IMR-90 (cell line): ENCODE results near the gene CD9. TPM values are rescaled to one million over a fixed set of nuclear protein-coding genes. Genes with fewer than 3 reads are reported as not detected.

Experiments
- ATAC-seq: fragments of 200-7000 bp; cut with Tn5 transposase; 2 replicates; pipeline ENCODE4 v1.9.1; 2020; ENCODE audit warnings: low read depth, mild to moderate bottlenecking, moderate library complexity
- BruUV-seq: library from RNA; stranded (reverse); fragments of 400-500 nt; replicated peaks from 2 replicates; lab custom pipeline; 2021; lab: Mats Ljungman, UMichigan
- CTCF ChIA-PET: fragments of 300-600 bp; formaldehyde crosslinking; extraction: SDS; loops from one replicate; lab custom pipeline; 2021; ENCODE audit warnings: antibody characterized with exemption; lab: Yijun Ruan, JAX
- POLR2A ChIA-PET: fragments of 300-600 bp; sonication (Branson Sonifier 250); formaldehyde crosslinking; loops from one replicate; lab custom pipeline; 2022; ENCODE audit warnings: antibody characterized with exemption; ENCODE audit not compliant: unreplicated experiment; lab: Charles Lee
- DNase-seq: peaks from one replicate; pipeline ENCODE4 v3.0.0; 2013
- H2AFZ ChIP-seq: replicated peaks from 2 replicates; pipeline ENCODE3; 2013; ENCODE audit warnings: low read length, mild to moderate bottlenecking; ENCODE audit not compliant: poor library complexity
- H2AK5ac ChIP-seq: 2 replicates; pipeline ENCODE4 v1.6.1; 2013; ENCODE audit warnings: low read depth, low read length, inconsistent platforms
- H2AK9ac ChIP-seq: replicated peaks from 2 replicates; pipeline ENCODE3; 2013; ENCODE audit warnings: mild to moderate bottlenecking, low read depth, low read length, moderate library complexity; ENCODE audit not compliant: poor library complexity
- H2BK120ac ChIP-seq: 2 replicates; pipeline ENCODE4 v1.6.1; 2013; ENCODE audit warnings: low read depth, low read length, inconsistent platforms
- H2BK15ac ChIP-seq: 3 replicates; pipeline ENCODE4 v1.6.1; 2013; ENCODE audit warnings: low read depth, low read length, inconsistent platforms
- H2BK20ac ChIP-seq: 2 replicates; pipeline ENCODE4 v1.6.1; 2013; ENCODE audit warnings: low read depth, mild to moderate bottlenecking, inconsistent platforms, low read length, moderate library complexity
- H2BK5ac ChIP-seq: 2 replicates; pipeline ENCODE4 v1.6.1; 2013; ENCODE audit warnings: mild to moderate bottlenecking, low read depth, low read length, inconsistent platforms; ENCODE audit not compliant: poor library complexity, severe bottlenecking
- H3K14ac ChIP-seq: replicated peaks from 2 replicates; pipeline ENCODE4 v1.6.1; 2013; ENCODE audit warnings: low read depth, low read length, inconsistent platforms
- H3K18ac ChIP-seq: 2 replicates; pipeline ENCODE4 v1.6.1; 2013; ENCODE audit warnings: low read depth, low read length, control low read depth
- H3K23ac ChIP-seq: 2 replicates; pipeline ENCODE4 v1.6.1; 2013; ENCODE audit warnings: low read depth, low read length, inconsistent platforms
- H3K27ac ChIP-seq: 2 replicates; pipeline ENCODE4 v1.5.1; 2013; ENCODE audit warnings: mild to moderate bottlenecking, control low read depth, low read length; ENCODE audit not compliant: insufficient read depth
- H3K27me3 ChIP-seq: 2 replicates; pipeline ENCODE4 v1.6.1; 2013; ENCODE audit warnings: low read length; ENCODE audit not compliant: control insufficient read depth, insufficient read depth
- H3K36me3 ChIP-seq: 2 replicates; pipeline ENCODE4 v1.6.1; 2013; ENCODE audit warnings: low read length, mixed read lengths; ENCODE audit not compliant: control insufficient read depth, insufficient read depth
- H3K4ac ChIP-seq: 2 replicates; pipeline ENCODE4 v1.6.1; 2013; ENCODE audit warnings: low read depth, low read length, inconsistent platforms
- H3K4me1 ChIP-seq: 2 replicates; pipeline ENCODE4 v1.6.1; 2013; ENCODE audit warnings: low read length, mixed read lengths; ENCODE audit not compliant: control insufficient read depth, insufficient read depth
- H3K4me2 ChIP-seq: 2 replicates; pipeline ENCODE4 v1.6.1; 2013; ENCODE audit warnings: low read depth, mild to moderate bottlenecking, control low read depth, low read length, moderate library complexity
- H3K4me3 ChIP-seq: 2 replicates; pipeline ENCODE4 v1.5.1; 2013; ENCODE audit warnings: low read depth, mild to moderate bottlenecking, control low read depth, low read length, moderate library complexity; ENCODE audit not compliant: insufficient read depth
- H3K56ac ChIP-seq: 2 replicates; pipeline ENCODE4 v1.6.1; 2013; ENCODE audit warnings: low read length, inconsistent platforms; ENCODE audit not compliant: insufficient read depth; ENCODE audit errors: extremely low read depth
- H3K79me1 ChIP-seq, 2 experiments: 2 replicates each; pipeline ENCODE4 v1.6.1; 2013; ENCODE audit warnings: low read length in 2 of 2, inconsistent platforms in 1 of 2, low read depth in 1 of 2
- H3K9ac ChIP-seq: 2 replicates; pipeline ENCODE4 v1.6.1; 2013; ENCODE audit warnings: low read depth, low read length, control low read depth
- H3K9me1 ChIP-seq: 2 replicates; pipeline ENCODE4 v1.6.1; 2013; ENCODE audit warnings: low read length, inconsistent platforms; ENCODE audit not compliant: insufficient read depth
- H3K9me3 ChIP-seq: 2 replicates; pipeline ENCODE4 v1.6.1; 2013; ENCODE audit warnings: low read length; ENCODE audit not compliant: control insufficient read depth, insufficient read depth
- H4K20me1 ChIP-seq: 2 replicates; pipeline ENCODE4 v1.6.1; 2013; ENCODE audit warnings: low read length, inconsistent platforms; ENCODE audit not compliant: insufficient read depth
- H4K5ac ChIP-seq: 2 replicates; pipeline ENCODE4 v1.6.1; 2013; ENCODE audit warnings: mild to moderate bottlenecking, low read depth, low read length, control low read depth
- H4K8ac ChIP-seq, 2 experiments: 2 replicates each; pipeline ENCODE4 v1.6.1; 2013; ENCODE audit warnings: low read depth in 2 of 2, low read length in 2 of 2, control low read depth in 1 of 2, inconsistent platforms in 1 of 2
- H4K91ac ChIP-seq: 2 replicates; pipeline ENCODE4 v1.6.1; 2013; ENCODE audit warnings: low read depth, low read length, inconsistent platforms; ENCODE audit not compliant: insufficient read depth
- BHLHE40 ChIP-seq: fragments of 150-350 bp; IDR thresholded peaks from 2 replicates; pipeline ENCODE4 v1.6.1; 2016; ENCODE audit warnings: mild to moderate bottlenecking, low read depth, low read length
- CHD1 ChIP-seq: IDR thresholded peaks from 2 replicates; pipeline ENCODE4 v1.6.1; 2012; ENCODE audit warnings: low read depth, low read length, improper control_type of control experiment
- FOS ChIP-seq: fragments of 150-350 bp; IDR thresholded peaks from 2 replicates; pipeline ENCODE4 v1.6.1; 2016; ENCODE audit warnings: low read depth, low read length
- MAFK ChIP-seq: IDR thresholded peaks from 2 replicates; pipeline ENCODE4 v1.6.1; 2012; ENCODE audit warnings: low read depth, low read length, improper control_type of control experiment
- MAZ ChIP-seq: IDR thresholded peaks from 2 replicates; pipeline ENCODE4 v1.6.1; 2012; ENCODE audit warnings: low read depth, mild to moderate bottlenecking, low read length, improper control_type of control experiment, moderate library complexity, borderline replicate concordance
- MXI1 ChIP-seq: IDR thresholded peaks from 2 replicates; pipeline ENCODE4 v1.6.1; 2012; ENCODE audit warnings: low read depth, mild to moderate bottlenecking, low read length, moderate library complexity, borderline replicate concordance
- NFE2L2 ChIP-seq: fragments of 150-350 bp; IDR thresholded peaks from 2 replicates; pipeline ENCODE4 v1.6.1; 2016; ENCODE audit warnings: low read depth, mild to moderate bottlenecking, low read length
- POLR2A ChIP-seq: IDR thresholded peaks from 2 replicates; pipeline ENCODE4 v1.6.1; 2012; ENCODE audit warnings: mild to moderate bottlenecking, low read depth, low read length
- RAD21 ChIP-seq: IDR thresholded peaks from 2 replicates; pipeline ENCODE4 v1.6.1; 2012; ENCODE audit warnings: low read length, improper control_type of control experiment
- RCOR1 ChIP-seq: IDR thresholded peaks from 2 replicates; pipeline ENCODE4 v1.6.1; 2012; ENCODE audit warnings: mild to moderate bottlenecking, low read length, improper control_type of control experiment; ENCODE audit not compliant: insufficient replicate concordance
- RFX5 ChIP-seq: IDR thresholded peaks from 2 replicates; pipeline ENCODE4 v1.8.0; 2012; ENCODE audit warnings: low read depth, mild to moderate bottlenecking, low read length, moderate library complexity
- SMC3 ChIP-seq: fragments of 150-350 bp; IDR thresholded peaks from 2 replicates; pipeline ENCODE4 v1.6.1; 2016; ENCODE audit warnings: low read depth, mild to moderate bottlenecking, antibody characterized with exemption, low read length, moderate library complexity
- WGBS, 2 experiments: methylation state at CpG; one replicate each; pipeline versions ENCODE4 v1.1.5 to v1.1.7; 2013; ENCODE audit warnings: missing lambda C conversion rate in 2 of 2; ENCODE audit not compliant: insufficient read length in 1 of 2; ENCODE audit errors: extremely low coverage in 2 of 2; 5-methylcytosine and 5-hydroxymethylcytosine counted together
- dilution Hi-C: fragments of 300-500 bp; cut with HindIII; formaldehyde crosslinking; loops from one replicate; pipeline ENCODE4 v1.14.3; 2018; ENCODE audit warnings: low sequenced_read_pairs; ENCODE audit not compliant: unreplicated experiment
- in situ Hi-C: fragments of 300-500 bp; cut with MboI; formaldehyde crosslinking; loops from 3 replicates; pipeline ENCODE4 v1.14.3; 2019; ENCODE audit warnings: low sequenced_read_pairs, inconsistent platforms, mixed read lengths
- intact Hi-C: fragments of 100-400 bp; cut with micrococcal nuclease; formaldehyde crosslinking; loops from 2 replicates; pipeline ENCODE4 v1.10.0; 2022
- polyA plus RNA-seq, 3 experiments: library from polyadenylated mRNA; depleted of rRNA; stranded (reverse); fragments of >200 nt; gene quantifications; 2 replicates each; pipeline ENCODE4 v1.2.3, GENCODE V29; 2012; ENCODE audit warnings: low replicate concordance in 1 of 3
- total RNA-seq: library from RNA; depleted of rRNA; stranded (reverse); fragments of >200 nt; gene quantifications from 2 replicates; pipeline ENCODE4 v1.2.3, GENCODE V29; 2012
- TF ChIP-seq, protein P1 (sequence below): fragments of 150-350 bp; IDR thresholded peaks from 2 replicates; pipeline ENCODE4 v1.6.1; 2016; ENCODE audit warnings: low read depth, mild to moderate bottlenecking, low read length, moderate library complexity, borderline replicate concordance
- TF ChIP-seq, protein P2 (sequence below): conservative IDR thresholded peaks from 2 replicates; pipeline ENCODE4 v1.5.1; 2012; ENCODE audit warnings: mild to moderate bottlenecking, low read depth, low read length, improper control_type of control experiment
- TF ChIP-seq, protein P3 (sequence below): fragments of 150-350 bp; IDR thresholded peaks from 2 replicates; pipeline ENCODE4 v1.6.1; 2017; ENCODE audit warnings: mild to moderate bottlenecking, antibody characterized with exemption, low read length, low read depth

Gene CD9
- total and polyA plus RNA-seq, 2 of the 4 experiments (the other 2 are of a cell fraction), result 48.8 to 70.9 TPM

DNA sequence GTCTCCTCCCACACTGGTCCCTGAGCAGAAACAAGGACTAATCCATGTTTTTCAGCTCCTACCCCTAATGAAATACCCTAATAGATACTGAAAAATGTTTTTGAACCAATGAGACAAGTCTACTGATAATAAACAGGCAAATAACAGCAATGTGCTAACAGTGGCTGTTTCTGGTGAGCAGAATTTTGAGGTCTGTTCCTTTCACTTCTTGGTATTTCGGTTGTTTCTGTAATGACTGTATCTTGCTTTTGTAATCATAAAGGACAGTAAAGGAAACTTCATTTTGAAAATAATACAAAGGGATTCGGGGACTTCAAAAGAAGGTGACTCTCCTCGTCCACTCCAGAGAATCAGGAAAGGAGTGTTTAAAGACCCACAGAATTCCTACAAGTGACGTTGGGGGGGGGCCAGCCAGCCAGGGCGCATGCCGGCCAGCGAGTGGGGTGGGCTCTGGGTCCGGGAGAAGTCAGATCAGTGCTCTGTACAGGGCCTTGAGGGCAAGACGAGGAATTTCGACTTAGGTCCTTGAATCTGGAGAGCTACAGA is 1.1 kb upstream of the CD9 start:
- in situ Hi-C loops, result loop anchor here (25.0 kb wide), 1 partner anchor 263 kb away; the partner anchor contains the start of genes TAPBPL and VAMP1
- no peak for TF ChIP-seq RCOR1
- no peak for TF ChIP-seq FOS
- no peak for TF ChIP-seq RAD21
- TF ChIP-seq, protein P1, sequence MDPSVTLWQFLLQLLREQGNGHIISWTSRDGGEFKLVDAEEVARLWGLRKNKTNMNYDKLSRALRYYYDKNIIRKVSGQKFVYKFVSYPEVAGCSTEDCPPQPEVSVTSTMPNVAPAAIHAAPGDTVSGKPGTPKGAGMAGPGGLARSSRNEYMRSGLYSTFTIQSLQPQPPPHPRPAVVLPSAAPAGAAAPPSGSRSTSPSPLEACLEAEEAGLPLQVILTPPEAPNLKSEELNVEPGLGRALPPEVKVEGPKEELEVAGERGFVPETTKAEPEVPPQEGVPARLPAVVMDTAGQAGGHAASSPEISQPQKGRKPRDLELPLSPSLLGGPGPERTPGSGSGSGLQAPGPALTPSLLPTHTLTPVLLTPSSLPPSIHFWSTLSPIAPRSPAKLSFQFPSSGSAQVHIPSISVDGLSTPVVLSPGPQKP, result no peak
- no peak for TF ChIP-seq MAZ
- TF ChIP-seq NFE2L2, result no peak
- no peak for TF ChIP-seq POLR2A
- TF ChIP-seq SMC3, result no peak
- TF ChIP-seq MAFK, result no peak
- TF ChIP-seq CHD1, result no peak
- TF ChIP-seq, protein P2, sequence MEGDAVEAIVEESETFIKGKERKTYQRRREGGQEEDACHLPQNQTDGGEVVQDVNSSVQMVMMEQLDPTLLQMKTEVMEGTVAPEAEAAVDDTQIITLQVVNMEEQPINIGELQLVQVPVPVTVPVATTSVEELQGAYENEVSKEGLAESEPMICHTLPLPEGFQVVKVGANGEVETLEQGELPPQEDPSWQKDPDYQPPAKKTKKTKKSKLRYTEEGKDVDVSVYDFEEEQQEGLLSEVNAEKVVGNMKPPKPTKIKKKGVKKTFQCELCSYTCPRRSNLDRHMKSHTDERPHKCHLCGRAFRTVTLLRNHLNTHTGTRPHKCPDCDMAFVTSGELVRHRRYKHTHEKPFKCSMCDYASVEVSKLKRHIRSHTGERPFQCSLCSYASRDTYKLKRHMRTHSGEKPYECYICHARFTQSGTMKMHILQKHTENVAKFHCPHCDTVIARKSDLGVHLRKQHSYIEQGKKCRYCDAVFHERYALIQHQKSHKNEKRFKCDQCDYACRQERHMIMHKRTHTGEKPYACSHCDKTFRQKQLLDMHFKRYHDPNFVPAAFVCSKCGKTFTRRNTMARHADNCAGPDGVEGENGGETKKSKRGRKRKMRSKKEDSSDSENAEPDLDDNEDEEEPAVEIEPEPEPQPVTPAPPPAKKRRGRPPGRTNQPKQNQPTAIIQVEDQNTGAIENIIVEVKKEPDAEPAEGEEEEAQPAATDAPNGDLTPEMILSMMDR, result no peak
- TF ChIP-seq BHLHE40, result no peak
- TF ChIP-seq RFX5, result no peak
- no peak for TF ChIP-seq MXI1
- TF ChIP-seq, protein P3, sequence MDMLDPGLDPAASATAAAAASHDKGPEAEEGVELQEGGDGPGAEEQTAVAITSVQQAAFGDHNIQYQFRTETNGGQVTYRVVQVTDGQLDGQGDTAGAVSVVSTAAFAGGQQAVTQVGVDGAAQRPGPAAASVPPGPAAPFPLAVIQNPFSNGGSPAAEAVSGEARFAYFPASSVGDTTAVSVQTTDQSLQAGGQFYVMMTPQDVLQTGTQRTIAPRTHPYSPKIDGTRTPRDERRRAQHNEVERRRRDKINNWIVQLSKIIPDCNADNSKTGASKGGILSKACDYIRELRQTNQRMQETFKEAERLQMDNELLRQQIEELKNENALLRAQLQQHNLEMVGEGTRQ, result no peak

More for the DNA sequence above, 1.1 kb upstream of the CD9 start:
- dilution Hi-C loops (no loop called here), intact Hi-C loops (loop anchor here (5.0 kb wide), 1 partner anchor 268 kb away; no protein-coding TSS in a partner anchor)
- WGBS, 2 experiments, result 59% methylated on average over 7 of the region's 10 CpGs; no CpG with 5 or more reads in 1 of the 2 experiments
- peak overlapping the region; percentile 75; the same call in 1 of the 2 replicates for H2BK120ac ChIP-seq
- H3K23ac ChIP-seq, result peak overlapping the region; percentile 10
- peak overlapping the region; percentile 58 for H2AK9ac ChIP-seq
- H3K4ac ChIP-seq, result peak overlapping the region; percentile 70; the same call in 1 of the 2 replicates
- ATAC-seq, result no peak
- peak overlapping the region; percentile 45 to 85; a peak in 1 of 4 replicates for H4K8ac ChIP-seq
- H3K27ac ChIP-seq, result no peak overlapping the region
- no peak overlapping the region for H3K9ac ChIP-seq
- H2BK5ac ChIP-seq, result no peak overlapping the region
- H3K36me3 ChIP-seq, result no peaks in the 10 kb centered on the region
- DNase-seq, result no peak
- no peak overlapping the region for H2BK15ac ChIP-seq
- H3K79me1 ChIP-seq, result peaks cover 3 to 32% of the 10 kb centered on the region in 2 experiments; a peak in 2 of 4 replicates
- H3K27me3 ChIP-seq, result no peaks in the 10 kb centered on the region; the same call in 1 of the 2 replicates
- ChIA-PET POLR2A (no interaction called here), CTCF (interaction anchor here (1.6 kb wide), 1 partner anchor 80 kb away, joined by 4 read pairs; no protein-coding TSS in a partner anchor)
- no peak overlapping the region for H3K4me3 ChIP-seq
- no TSS peak for BruUV-seq
- H3K14ac ChIP-seq, result no peak overlapping the region
- H3K56ac ChIP-seq, result no peak overlapping the region
- no peak overlapping the region for H3K18ac ChIP-seq
- no peak overlapping the region for H4K91ac ChIP-seq
- peaks cover 16% of the 10 kb centered on the region for H3K9me1 ChIP-seq
- no peak overlapping the region; the same call in 1 of the 2 replicates for H2BK20ac ChIP-seq
- H4K5ac ChIP-seq, result no peak overlapping the region
- peak overlapping the region; percentile 47; the same call in 1 of the 2 replicates for H2AK5ac ChIP-seq
- peaks cover 12% of the 10 kb centered on the region; the same call in 1 of the 2 replicates for H4K20me1 ChIP-seq
- peaks cover 13% of the 10 kb centered on the region for H3K4me1 ChIP-seq
- H2AFZ ChIP-seq, result peak overlapping the region; percentile 91
- no peak overlapping the region for H3K4me2 ChIP-seq
- no peaks in the 10 kb centered on the region for H3K9me3 ChIP-seq
